HG03045 (cell line): Measurements from ENCODE around the gene TSC22D3.
A peak's percentile ranks its signal among the peaks of the same experiment; 100 is the strongest.
"Not testable (repeated sequence)": the region's sequence is repeated elsewhere in the genome, so short reads cannot be mapped to it uniquely, and the experiment has no call there.

Experiments used
- ATAC-seq: cut with Tn5 transposase; IDR thresholded peaks from one replicate; pipeline ENCODE4 v1.9.1; 2021; ENCODE audit warnings: mild to moderate bottlenecking, moderate library complexity; ENCODE audit not compliant: unreplicated experiment

TSC22D3 gene

DNA sequence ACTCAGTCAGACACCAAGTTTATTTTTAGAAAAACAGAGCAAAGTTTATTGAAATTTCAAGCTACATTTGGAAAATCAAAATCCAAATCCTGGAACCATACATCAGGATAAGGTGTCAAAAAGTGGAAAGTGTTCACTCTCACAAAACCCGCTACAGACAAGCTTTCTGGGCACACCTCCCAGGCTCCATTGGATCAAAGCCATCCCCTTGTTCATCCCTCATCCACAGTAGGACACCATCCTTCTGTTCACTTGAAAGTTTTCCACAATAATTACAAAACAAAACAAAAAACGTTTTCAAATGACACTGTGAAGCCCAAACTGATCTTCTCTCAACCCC, 62.4 kb downstream of the TSC22D3 start:
- no peak for ATAC-seq

DNA sequence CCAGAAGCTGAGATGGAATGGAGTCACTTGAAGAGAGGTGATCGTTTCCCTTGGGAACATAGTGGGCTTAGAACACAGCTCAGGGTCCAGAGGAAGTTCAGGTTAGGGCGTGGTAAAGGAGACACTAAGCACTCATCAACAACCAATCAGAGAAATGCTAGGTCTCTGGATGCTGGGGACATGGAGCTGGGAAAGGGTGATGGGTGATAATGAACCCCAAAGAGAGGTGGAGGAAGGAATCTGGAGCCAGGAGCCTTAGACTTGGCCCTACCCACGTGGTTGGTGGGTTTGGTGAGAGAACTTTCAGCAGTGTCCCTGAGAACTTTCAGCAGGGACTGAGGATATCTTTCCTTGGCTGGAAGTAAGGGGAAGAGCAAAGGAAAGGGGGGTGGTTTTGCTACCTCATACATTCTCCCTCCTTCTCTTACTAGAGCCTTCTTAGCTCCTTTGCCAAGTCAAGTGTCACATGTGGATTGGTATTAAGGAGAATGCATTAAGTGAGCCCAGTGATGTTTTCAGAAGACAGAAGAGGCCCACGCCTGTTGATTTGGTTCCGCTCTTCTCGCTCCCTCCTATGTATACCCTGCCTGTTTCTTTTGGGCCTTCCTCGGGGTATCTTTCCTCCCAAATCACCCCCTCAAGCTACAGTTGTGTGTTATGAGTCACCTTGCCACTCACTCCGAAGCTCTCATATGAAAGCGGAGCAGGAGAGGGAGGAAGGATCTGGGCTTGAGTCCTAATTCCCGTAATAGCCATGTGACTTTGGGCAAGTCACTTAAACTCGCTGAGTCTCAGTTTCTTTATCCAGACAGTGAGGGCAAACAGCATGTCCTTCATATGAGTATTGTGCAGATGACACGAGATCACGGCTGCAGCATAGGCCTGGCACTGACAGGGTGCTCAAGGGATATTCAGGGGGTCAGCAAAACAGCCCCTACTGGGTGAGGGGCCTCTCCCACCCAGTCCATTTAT, 63.1 kb downstream of the TSC22D3 start:
- ATAC-seq, result no peak

DNA sequence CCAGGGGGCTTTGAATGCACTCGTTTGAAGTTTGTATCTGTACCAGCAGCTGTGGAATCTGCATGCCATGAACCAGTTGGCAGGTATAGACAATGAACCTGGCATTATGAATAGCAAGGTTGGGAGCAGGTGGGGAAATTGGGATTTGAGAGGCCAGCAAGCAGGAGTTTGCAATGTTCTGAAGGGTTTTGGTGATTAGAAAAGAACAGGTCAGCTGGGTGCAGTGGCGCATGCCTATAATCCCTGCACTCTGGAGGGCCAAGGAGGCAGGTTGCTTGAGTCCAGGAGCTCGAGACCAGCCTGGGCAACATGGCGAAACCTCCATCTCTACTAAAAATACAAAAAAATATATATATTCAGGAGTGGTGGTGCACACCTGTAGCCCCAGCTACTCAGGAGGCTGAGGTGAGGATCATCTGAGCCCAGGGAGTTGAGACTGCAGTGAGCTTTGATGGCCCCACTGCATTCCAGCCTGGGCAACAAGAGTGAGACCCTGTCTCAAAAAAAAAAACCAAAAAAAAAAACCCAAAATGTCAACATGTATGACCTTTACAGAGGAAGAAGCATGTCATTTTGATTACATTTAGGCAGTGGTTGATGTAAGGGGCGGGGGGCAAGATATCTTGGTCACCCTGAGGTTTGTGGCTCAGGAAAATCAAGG, 63.9 kb downstream of the TSC22D3 start:
- ATAC-seq, result no peak

DNA sequence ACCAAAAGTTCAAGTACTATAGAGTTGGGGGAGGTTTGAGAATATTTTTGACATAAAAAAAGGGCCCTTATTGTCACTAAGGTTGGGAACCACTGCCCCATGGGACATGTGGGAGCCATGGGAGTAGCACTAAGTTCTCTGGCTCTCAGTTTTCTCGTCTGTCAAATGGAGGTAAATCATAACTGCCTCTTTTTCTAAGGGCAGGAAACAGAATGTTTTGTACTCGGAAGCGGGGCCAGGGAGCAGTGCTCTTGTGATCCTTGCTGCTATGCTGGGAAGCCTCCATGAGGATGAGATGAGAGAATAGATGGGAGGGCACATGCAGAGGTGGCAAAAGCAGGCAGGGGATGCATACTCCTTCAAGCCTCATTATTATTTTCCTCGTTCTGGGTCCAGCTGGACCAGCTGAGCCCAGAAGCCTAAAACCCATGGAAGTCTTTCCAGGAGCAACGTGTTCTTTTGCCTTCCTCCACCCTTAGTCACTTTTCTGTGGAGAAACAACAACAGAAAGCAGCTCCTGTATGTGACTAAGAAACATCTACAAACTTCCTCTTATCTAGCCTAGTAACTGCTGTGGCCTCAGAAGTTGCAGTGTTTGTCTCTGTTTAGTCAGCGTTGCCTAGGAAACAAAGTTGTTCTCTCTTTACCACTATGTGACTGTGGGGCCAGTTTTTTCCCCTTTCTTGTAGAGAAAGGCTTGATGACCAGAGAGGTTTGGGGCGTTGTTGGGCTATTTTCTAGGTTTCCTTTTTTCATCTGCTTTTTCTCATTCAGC, 64.8 kb downstream of the TSC22D3 start:
- ATAC-seq, result peak; percentile 92

- no peak for ATAC-seq
Observed at GRCh38 chrX:107709266-107709806, 66.3 kb downstream of the TSC22D3 start.

DNA sequence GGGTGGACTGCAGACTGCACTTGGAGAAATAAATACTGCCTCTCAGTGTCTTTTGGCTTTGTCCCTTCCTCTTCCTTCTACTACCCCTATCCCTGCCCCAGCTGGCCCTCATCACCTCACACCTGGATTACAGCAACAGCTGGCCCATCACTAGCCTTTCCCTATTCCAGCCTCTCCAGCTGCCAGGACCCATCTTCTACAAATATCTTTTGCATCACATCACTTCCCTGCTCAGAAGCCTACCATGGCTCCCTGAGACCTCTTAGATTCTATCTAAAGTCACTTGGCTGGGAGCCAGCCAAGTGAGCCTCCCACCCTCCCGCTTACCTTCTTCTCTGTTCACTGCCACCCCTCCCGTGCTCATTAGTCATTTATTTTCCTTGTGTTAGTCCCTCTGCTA, 66.8 kb downstream of the TSC22D3 start:
- ATAC-seq, result no peak

DNA sequence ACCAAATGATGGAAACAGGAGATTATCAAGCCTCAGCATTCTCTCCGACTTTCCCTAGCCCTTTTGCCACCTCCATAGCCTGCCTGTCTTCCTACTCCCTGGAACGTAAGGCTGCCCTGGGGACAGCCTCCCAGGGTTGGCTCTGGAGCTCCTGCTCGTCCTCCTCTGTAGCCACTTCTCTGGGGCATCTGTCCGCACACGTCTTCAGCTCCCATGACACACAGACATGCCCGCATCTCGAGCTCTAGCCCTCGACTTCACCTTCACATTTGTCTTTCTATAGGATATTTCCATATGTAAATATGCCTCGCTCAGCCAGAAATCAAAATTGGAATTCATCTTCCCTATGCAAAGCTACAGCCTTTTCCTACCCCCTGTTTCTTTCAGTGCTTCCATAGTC, 67.7 kb downstream of the TSC22D3 start:
- no peak for ATAC-seq

GRCh38 chrX:107706309-107706708, 69.3 kb downstream of the TSC22D3 start:
- no peak for ATAC-seq

GRCh38 chrX:107704587-107704986, 71.0 kb downstream of the TSC22D3 start:
- ATAC-seq, result no peak

- no peak for ATAC-seq
Observed at GRCh38 chrX:107704181-107704580, 71.4 kb downstream of the TSC22D3 start.

- ATAC-seq, result peak; percentile 66
Observed at GRCh38 chrX:107701493-107702121, 74.0 kb downstream of the TSC22D3 start.

DNA sequence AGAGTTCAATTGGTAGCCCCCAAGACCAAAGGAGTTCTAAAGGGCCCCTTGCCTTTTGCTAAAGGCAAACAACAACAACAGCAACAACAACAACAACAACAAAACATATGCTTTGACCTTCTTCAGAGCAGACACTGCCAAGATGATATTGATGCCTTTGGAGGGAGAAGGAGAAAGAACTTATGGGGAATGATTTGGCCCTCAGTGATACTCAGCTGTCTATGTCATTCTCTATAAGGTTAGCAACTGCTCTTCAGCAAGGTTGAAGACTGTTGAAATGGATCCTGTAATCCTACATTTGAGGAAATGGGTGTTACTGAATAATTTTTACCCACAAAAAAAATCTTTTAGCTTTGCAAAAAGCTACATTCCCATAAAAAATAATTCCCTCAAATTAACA, 74.8 kb downstream of the TSC22D3 start:
- ATAC-seq, result no peak

DNA sequence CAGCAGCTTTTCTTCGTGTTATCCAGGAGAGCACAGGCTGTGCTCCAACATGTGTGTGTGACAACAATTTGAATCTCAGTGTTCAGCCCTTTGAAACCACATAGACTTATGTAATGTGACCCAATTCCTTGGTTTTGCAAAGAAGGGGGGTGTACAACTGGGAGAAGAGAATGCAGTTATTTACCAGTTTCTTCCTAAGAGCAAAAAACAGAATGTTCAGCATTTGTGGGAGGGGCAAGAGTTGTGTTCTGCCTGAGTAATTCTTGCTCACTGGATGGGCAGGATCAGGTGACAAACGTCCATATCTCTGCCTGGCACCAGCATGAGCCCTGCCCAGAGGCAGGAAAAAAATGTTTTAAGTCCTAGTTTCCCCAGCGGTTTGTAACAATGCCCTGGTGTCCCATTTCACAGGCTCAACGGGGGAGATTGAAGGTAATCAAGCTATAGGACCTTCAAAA, 75.2 kb downstream of the TSC22D3 start:
- no peak for ATAC-seq

DNA sequence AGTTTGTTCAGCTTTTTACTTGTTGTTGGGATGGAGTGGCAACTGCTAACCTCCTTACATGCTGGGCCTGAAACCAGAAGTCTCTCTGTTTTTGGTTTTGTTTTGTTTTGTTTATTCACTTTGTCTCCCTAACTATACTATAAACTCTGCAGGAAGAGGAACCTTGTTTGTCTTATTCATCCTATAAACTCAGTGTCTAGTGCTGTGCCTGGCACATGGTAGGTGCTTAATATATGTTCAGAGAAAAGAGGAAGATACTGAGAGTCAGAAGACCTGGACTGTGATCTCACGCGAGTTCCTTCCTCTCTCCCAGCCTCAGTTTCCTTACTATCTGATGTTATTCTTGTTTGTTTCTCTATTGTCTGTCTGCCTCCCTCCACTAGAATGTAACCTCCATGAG, 76.0 kb downstream of the TSC22D3 start:
- no peak for ATAC-seq

GRCh38 chrX:107691024-107691448, 84.6 kb downstream of the TSC22D3 start:
- ATAC-seq, result no peak

- ATAC-seq, result no peak
Observed at GRCh38 chrX:107687445-107687844, 88.1 kb downstream of the TSC22D3 start.

DNA sequence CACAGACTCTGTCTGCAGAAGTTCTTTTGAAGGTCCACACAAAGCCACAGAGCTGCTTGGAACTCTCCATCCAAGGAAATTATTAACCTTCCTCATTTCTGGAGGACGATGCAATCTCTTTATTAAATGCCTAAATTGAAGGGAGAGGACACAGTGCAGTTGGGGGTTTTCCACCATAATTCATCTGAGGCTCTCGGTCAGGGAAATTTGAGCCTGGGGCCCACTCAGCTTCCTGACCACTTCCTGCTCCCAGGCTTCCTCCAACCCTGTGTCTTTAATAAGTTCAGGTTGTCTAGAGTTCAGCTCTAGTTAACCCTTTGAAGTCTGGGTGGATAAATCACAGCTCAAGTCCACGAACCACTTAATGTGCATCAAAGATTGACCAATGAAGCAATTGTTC, 88.8 kb downstream of the TSC22D3 start:
- no peak for ATAC-seq

GRCh38 chrX:107686026-107686425, 89.6 kb downstream of the TSC22D3 start:
- ATAC-seq, result no peak

GRCh38 chrX:107685586-107685985, 90.0 kb downstream of the TSC22D3 start:
- ATAC-seq, result not testable (repeated sequence)

DNA sequence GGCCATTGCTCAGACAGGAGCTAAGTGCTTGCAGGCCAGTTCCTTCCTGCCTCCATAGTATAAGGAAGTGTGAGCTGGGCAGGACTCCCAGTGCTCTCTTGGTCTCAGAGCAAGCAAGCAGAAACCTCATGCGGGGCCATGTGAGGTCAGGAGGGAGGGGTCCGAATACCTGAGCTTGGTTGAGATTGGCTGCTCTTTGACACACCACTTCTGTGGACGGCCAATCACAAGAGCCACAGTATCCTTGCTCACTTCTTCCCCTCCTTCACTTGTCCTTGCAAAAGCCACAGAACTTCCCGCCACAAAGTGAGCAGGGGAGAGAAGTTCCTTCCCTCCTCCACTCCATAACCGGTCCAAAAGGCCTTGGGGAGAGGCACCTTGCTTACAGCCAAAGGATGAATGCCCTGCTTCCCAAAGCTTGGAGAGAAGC, 90.6 kb downstream of the TSC22D3 start:
- ATAC-seq, result peak; percentile 85

DNA sequence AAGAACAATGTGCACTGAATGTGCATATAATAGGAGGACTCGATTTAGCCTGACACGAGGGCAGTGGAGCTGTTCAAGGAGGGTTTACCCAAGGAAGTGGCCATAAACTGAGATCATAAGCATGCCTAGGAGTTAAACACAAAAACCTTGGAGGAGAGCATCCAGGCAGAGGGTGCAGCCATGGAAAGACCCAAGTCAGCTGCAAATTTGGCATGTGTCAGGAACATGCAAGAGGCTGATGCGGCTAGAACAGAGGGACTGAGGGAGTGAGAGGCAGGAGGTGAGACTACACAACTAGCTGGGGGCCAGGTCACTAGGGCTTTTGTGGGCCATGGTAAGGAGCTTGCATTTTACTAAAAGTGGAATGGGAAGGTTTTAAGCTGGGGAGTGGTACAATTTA, 91.7 kb downstream of the TSC22D3 start:
- no peak for ATAC-seq
